ENCODE results near the gene SNRNP25. TPM values are rescaled to one million over a fixed set of nuclear protein-coding genes. Genes with fewer than 3 reads are reported as not detected.

The SNRNP25 gene
- total and polyA plus RNA-seq, 2 donors (not counting 3 experiments of a cell fraction or from before 2014, with no cell fraction given), result 41.8 to 49.6 TPM

DNA sequence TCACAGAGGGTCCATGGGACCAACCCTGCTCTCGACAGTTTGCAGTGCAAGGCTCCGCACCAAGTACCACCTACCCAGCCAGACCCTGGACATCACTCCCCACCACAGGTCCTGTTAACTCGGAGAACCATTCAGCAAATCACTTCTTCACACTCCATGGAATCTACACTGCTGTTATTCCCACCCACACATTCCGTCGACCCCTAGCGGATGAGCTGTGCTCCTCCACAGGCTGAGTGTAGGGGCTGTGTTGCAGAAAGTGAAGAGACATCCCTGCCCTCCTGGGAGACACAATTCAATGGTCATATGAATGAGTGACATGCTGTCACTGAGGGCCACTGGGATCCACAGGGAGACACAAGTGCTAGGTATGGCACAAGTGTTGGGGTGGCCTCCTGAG lies 51.9 kb downstream of the SNRNP25 start:
- H3K9me3 ChIP-seq (replicated peaks; ENCODE audit: control insufficient read depth, insufficient read depth, low read length), result no peaks in the 10 kb centered on the region
- intact Hi-C loops (cut with micrococcal nuclease) (no loop called here), dilution Hi-C loops (cut with MboI; ENCODE audit: extremely low pct_ligation_motif_present, low sequenced_read_pairs) (no loop called here)
- no peak overlapping the region for H3K4me3 ChIP-seq (replicated peaks in 1 of 3; ENCODE audit: insufficient read depth in 1 of 3, low read depth in 1 of 3, low read length in 3 of 3)
- H3K27me3 ChIP-seq (ENCODE audit: control insufficient read depth in 2 of 2, insufficient read depth in 2 of 2, low read length in 2 of 2), result no peaks in the 10 kb centered on the region
- no peaks in the 10 kb centered on the region for H4K20me1 ChIP-seq (replicated peaks; ENCODE audit: control insufficient read depth, extremely low read depth, insufficient read depth, low read length)
- H3K27ac ChIP-seq (ENCODE audit: insufficient read depth, low read depth, low read length), result no peak overlapping the region
- BruUV-seq (replicated peaks), result no TSS peak
- H2AFZ ChIP-seq (ENCODE audit: low read depth, low read length), result no peak overlapping the region
- H3K79me2 ChIP-seq (ENCODE audit: control insufficient read depth, insufficient read depth, low read length), result no peaks in the 10 kb centered on the region
- H3K36me3 ChIP-seq (ENCODE audit: control insufficient read depth in 2 of 2, extremely low read depth in 1 of 2, insufficient read depth in 2 of 2, low read length in 2 of 2), result peaks cover 0 to 3% of the 10 kb centered on the region in 2 experiments
- FAIRE-seq, result no peak
- CTCF ChIA-PET, result interaction anchor here (2.0 to 6.0 kb wide), 5 partner anchors 9 to 256 kb away, joined by 8 to 130 read pairs (median 61); partner anchors contain the start of genes HBQ1, POLR3K and SNRNP25
- H3K9ac ChIP-seq (replicated peaks; ENCODE audit: extremely low read depth, insufficient read depth, low read length), result no peak overlapping the region
- H3K4me2 ChIP-seq (ENCODE audit: insufficient read depth, low read length), result no peak overlapping the region
- DNase-seq (ENCODE audit: low read depth, low spot score), result no peak
- POLR2A ChIA-PET, result no interaction called here
- no peak for TF ChIP-seq EZH2 (IDR thresholded peaks at IDR 0.05; ENCODE audit: borderline replicate concordance, low read depth, low read length, severe bottlenecking)
- TF ChIP-seq, protein P1, sequence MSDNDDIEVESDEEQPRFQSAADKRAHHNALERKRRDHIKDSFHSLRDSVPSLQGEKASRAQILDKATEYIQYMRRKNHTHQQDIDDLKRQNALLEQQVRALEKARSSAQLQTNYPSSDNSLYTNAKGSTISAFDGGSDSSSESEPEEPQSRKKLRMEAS (IDR thresholded peaks at IDR 0.05; ENCODE audit: insufficient read depth, insufficient read length), result no peak
- no peak for TF ChIP-seq JUN (IDR thresholded peaks at IDR 0.05; ENCODE audit: borderline replicate concordance, insufficient read depth, insufficient read length, low read depth)
- no peak for TF ChIP-seq MYC (IDR thresholded peaks at IDR 0.05; ENCODE audit: low read depth, low read length)
- no peak for TF ChIP-seq POLR2A (IDR thresholded peaks at IDR 0.05; ENCODE audit: low read depth, low read length)
- no peak for TF ChIP-seq FOS (IDR thresholded peaks at IDR 0.05; ENCODE audit: borderline replicate concordance, insufficient read depth, low read length)
- no peak for TF ChIP-seq POLR2AphosphoS5 (IDR thresholded peaks at IDR 0.05; ENCODE audit: insufficient read depth, low read depth, low read length)
- TF ChIP-seq GATA2 (IDR thresholded peaks at IDR 0.05; ENCODE audit: insufficient read depth, insufficient read length, low read depth, low read length), result no peak
- TF ChIP-seq, protein P2, sequence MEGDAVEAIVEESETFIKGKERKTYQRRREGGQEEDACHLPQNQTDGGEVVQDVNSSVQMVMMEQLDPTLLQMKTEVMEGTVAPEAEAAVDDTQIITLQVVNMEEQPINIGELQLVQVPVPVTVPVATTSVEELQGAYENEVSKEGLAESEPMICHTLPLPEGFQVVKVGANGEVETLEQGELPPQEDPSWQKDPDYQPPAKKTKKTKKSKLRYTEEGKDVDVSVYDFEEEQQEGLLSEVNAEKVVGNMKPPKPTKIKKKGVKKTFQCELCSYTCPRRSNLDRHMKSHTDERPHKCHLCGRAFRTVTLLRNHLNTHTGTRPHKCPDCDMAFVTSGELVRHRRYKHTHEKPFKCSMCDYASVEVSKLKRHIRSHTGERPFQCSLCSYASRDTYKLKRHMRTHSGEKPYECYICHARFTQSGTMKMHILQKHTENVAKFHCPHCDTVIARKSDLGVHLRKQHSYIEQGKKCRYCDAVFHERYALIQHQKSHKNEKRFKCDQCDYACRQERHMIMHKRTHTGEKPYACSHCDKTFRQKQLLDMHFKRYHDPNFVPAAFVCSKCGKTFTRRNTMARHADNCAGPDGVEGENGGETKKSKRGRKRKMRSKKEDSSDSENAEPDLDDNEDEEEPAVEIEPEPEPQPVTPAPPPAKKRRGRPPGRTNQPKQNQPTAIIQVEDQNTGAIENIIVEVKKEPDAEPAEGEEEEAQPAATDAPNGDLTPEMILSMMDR (IDR thresholded peaks at IDR 0.05; ENCODE audit: extremely low read depth in 1 of 2, insufficient read depth in 1 of 2, low read depth in 1 of 2, low read length in 2 of 2), result no peak
- no peaks in the 10 kb centered on the region for H3K9me1 ChIP-seq (replicated peaks; ENCODE audit: control insufficient read depth, extremely low read depth, insufficient read depth, low read length)
- H3K4me1 ChIP-seq (ENCODE audit: control insufficient read depth, extremely low read depth, insufficient read depth, low read length), result peaks cover 5% of the 10 kb centered on the region
